ENCODE results near the gene SCN4A. TPM values are rescaled to one million over a fixed set of nuclear protein-coding genes. Genes with fewer than 3 reads are reported as not detected.
A peak's percentile ranks its signal among the peaks of the same experiment; 100 is the strongest.

The SCN4A gene
- total and polyA plus RNA-seq, 2 of the 13 experiments (the other 11 are each of a cell fraction or from before 2014, with no cell fraction given), result 0.02 to 0.03 TPM

DNA sequence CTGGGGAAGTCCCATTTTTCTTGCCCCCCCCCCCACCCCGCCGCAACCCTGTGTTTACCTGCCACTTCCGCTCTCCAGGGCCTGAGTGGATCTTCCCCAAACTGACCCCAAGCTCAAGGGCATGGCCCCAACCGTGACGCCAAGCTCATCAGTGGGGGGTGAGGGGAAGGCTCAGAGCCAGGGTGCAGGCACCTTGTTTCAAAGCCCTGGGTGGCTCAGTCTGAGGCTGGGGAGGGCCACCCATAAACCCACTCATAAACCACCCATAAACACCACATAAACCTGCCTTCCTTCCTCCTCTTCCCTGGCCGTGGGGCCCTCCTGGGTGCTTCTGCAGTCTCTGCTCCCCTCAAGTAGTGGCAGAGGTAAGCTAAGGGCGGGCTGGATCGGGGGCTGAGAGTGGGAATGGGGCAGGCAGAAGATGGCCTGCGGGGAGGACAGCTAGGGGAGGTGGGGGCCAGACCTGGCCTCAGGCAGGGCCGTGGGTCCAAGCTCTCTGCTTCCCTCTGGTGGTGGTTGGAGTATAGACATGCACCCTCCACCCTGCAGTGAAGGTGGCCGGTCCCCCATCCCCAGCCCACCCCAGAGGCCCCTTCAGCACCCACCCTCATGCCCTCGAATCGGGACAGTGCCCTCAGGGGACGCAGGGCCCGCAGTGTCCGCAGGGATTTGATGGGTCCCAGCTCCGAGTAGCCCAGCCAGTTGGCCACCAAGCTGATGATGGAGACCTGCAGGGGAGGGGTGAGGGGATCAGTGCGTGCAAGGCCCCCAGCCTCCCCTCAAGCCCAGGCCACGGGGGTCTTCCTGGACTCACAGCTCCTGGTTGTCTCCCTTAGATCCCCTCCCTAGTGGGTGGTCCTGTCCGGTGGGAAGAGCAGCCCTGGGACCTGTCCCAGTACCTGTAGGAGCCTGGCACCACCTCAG, 26.0 kb downstream of the SCN4A start (continued):
- TF ChIP-seq, protein P1, sequence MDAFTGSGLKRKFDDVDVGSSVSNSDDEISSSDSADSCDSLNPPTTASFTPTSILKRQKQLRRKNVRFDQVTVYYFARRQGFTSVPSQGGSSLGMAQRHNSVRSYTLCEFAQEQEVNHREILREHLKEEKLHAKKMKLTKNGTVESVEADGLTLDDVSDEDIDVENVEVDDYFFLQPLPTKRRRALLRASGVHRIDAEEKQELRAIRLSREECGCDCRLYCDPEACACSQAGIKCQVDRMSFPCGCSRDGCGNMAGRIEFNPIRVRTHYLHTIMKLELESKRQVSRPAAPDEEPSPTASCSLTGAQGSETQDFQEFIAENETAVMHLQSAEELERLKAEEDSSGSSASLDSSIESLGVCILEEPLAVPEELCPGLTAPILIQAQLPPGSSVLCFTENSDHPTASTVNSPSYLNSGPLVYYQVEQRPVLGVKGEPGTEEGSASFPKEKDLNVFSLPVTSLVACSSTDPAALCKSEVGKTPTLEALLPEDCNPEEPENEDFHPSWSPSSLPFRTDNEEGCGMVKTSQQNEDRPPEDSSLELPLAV (CRISPR knock-in tag; conservative IDR thresholded peaks at IDR 0.05; ENCODE audit: low read depth), result no peak
- 0 out of 2 replicates have a peak, but pooled peaks have one; percentile 22 for TF ChIP-seq SALL2 (CRISPR knock-in tag; IDR thresholded peaks at IDR 0.05)
- TF ChIP-seq DMAP1 (CRISPR knock-in tag; IDR thresholded peaks at IDR 0.05), result no peak
- TF ChIP-seq ZFX (CRISPR knock-in tag; IDR thresholded peaks at IDR 0.05; ENCODE audit: low read depth), result peak; percentile 46; the same call in 1 of the 2 replicates
- peak; percentile 92 for TF ChIP-seq PATZ1 (CRISPR knock-in tag; IDR thresholded peaks at IDR 0.05)
- peak; percentile 33 for TF ChIP-seq SMC3 (IDR thresholded peaks at IDR 0.05; ENCODE audit: low read length)
- TF ChIP-seq WIZ (CRISPR knock-in tag; IDR thresholded peaks at IDR 0.05), result no peak
- no peak for TF ChIP-seq ONECUT2 (CRISPR knock-in tag; IDR thresholded peaks at IDR 0.05)
- no peak for TF ChIP-seq EED (CRISPR knock-in tag; IDR thresholded peaks at IDR 0.05)
- no peak for TF ChIP-seq ZNF235 (CRISPR knock-in tag; IDR thresholded peaks at IDR 0.05; ENCODE audit: borderline replicate concordance)
- no peak for TF ChIP-seq ZNF232 (CRISPR knock-in tag; IDR thresholded peaks at IDR 0.05; ENCODE audit: borderline replicate concordance)
- TF ChIP-seq, protein P2, sequence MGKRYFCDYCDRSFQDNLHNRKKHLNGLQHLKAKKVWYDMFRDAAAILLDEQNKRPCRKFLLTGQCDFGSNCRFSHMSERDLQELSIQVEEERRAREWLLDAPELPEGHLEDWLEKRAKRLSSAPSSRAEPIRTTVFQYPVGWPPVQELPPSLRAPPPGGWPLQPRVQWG (CRISPR knock-in tag; IDR thresholded peaks at IDR 0.05; ENCODE audit: borderline replicate concordance, low read depth), result no peak
- no peak; the same call in 1 of the 2 replicates for TF ChIP-seq HINFP (CRISPR knock-in tag; IDR thresholded peaks at IDR 0.05; ENCODE audit: low read depth)
- no peak for TF ChIP-seq ZNF773 (CRISPR knock-in tag; IDR thresholded peaks at IDR 0.05; ENCODE audit: borderline replicate concordance)
- no peak for TF ChIP-seq MATR3 (CRISPR knock-in tag; IDR thresholded peaks at IDR 0.05)
- TF ChIP-seq KLF13 (CRISPR knock-in tag; IDR thresholded peaks at IDR 0.05), result no peak
- no peak for TF ChIP-seq MTA1 (CRISPR knock-in tag; IDR thresholded peaks at IDR 0.05; ENCODE audit: borderline replicate concordance)
- 0 out of 2 replicates have a peak, but pooled peaks have one; percentile 43 for TF ChIP-seq ZNF275 (CRISPR knock-in tag; IDR thresholded peaks at IDR 0.05; ENCODE audit: borderline replicate concordance)
- no peak for TF ChIP-seq MTA3 (CRISPR knock-in tag; IDR thresholded peaks at IDR 0.05)
- no peak for TF ChIP-seq ZNF616 (CRISPR knock-in tag; IDR thresholded peaks at IDR 0.05; ENCODE audit: low read depth)
- no peak for TF ChIP-seq RORA (CRISPR knock-in tag; IDR thresholded peaks at IDR 0.05)
- no peak for TF ChIP-seq GATA4 (IDR thresholded peaks at IDR 0.05; ENCODE audit: borderline replicate concordance, low read depth)
- no peak for TF ChIP-seq ZNF788 (CRISPR knock-in tag; IDR thresholded peaks at IDR 0.05; ENCODE audit: borderline replicate concordance)

Measured in HepG2 (cell line).